HG02798 (cell line): ENCODE data around the gene ARMH1.
"Not testable (repeated sequence)": the region's sequence is repeated elsewhere in the genome, so short reads cannot be mapped to it uniquely, and the experiment has no call there.

ENCODE experiments used
- ATAC-seq: cut with Tn5 transposase; IDR thresholded peaks from one replicate; pipeline ENCODE4 v1.9.1; 2021; ENCODE audit warnings: mild to moderate bottlenecking; ENCODE audit not compliant: unreplicated experiment, poor library complexity

Gene ARMH1

GRCh38 chr1:44689447-44689765, 14.9 kb downstream of the ARMH1 start:
- ATAC-seq: no peak

GRCh38 chr1:44693159-44693558, 18.6 kb downstream of the ARMH1 start:
- ATAC-seq: no peak

DNA sequence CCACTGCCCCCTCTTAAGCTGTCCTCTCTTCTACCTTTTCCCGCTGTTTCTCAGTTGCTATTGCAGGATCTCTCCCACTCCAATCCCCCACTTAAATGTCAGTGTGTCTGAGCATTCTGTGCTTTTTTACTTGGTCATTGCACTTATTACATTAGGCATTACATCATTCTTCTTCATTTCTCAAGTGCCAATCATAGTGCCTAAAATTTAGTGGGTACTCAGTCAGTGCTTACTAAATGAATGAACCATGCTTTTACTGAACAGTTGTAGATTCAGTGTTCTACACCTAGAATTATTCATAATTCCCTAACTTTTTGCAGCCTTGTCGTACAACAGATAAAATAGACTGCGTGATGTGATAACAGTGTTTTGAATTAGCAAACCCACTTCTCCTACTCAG, 19.4 kb downstream of the ARMH1 start:
- ATAC-seq: no peak

- ATAC-seq: peak; percentile 76
These were observed 20.5 kb downstream of the ARMH1 start for GRCh38 chr1:44694863-44695478.

DNA sequence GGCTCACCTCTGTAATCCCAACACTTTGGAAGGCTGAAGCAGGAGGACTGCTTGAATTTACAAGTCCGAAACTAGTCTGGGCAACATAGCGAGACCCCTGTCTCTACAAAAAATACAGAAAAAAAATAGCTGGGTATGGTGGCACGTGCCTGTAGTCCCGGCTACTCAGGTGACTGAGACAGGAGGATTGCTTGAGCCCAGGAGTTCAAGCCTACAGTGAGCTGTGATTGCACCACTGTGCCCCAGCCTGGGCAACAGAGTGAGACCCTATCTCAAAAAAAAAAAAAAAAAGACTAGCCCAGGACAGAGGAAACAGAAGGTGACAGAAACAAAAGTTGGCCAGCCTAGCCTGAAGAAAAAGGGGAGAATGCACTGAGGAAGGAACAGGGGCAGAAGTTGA, 21.2 kb downstream of the ARMH1 start:
- ATAC-seq: no peak

DNA sequence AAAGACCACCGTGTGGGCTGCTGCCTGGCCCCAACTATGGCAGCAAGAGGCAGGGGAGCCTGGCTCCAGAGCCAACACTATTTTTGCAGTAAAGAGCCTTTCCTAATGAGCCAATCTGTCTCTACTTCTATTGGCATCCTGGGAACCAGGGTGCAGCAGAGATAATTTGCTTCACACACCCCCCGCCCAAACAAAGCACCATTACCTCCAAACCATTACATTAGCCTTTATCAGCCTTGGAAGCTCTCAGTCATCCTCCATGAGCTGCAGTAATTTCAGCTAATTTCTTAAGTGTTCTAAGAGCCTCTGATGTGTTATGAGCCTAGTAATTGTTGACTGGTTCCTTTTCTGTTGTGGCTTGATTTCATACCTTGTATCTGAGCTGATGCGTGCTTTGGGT, 21.6 kb downstream of the ARMH1 start:
- ATAC-seq: no peak

DNA sequence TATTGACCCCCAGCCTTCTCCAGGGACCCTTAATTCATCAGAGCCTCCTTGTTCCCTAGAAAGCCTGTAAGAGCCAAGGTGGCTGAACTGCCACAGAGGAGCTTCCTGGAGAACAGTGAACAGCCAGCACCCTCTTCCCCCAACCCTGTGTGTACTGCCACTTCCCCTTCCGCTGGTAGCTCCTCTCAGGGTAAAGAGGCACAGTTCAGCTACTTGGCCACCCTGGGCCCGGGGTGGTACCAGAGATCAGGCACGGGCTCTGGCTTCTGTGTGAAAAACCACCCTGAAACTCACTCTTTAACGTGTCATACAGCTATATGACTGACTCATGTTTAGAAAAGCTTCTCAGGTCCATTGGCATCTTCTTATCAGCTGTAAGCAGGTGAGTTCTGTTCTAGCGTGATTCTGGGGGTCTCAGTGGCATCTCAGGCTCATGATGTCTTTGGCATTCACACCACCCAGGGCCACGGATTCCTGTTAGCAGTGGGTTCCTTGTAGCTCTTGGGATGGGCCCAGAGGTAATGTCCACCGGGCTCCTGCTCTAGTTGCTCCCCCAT, 22.4 kb downstream of the ARMH1 start:
- ATAC-seq: peak; percentile 50

GRCh38 chr1:44698138-44698537, 23.6 kb downstream of the ARMH1 start:
- no peak for ATAC-seq

GRCh38 chr1:44699375-44699774, 24.9 kb downstream of the ARMH1 start:
- ATAC-seq: not testable (repeated sequence)

DNA sequence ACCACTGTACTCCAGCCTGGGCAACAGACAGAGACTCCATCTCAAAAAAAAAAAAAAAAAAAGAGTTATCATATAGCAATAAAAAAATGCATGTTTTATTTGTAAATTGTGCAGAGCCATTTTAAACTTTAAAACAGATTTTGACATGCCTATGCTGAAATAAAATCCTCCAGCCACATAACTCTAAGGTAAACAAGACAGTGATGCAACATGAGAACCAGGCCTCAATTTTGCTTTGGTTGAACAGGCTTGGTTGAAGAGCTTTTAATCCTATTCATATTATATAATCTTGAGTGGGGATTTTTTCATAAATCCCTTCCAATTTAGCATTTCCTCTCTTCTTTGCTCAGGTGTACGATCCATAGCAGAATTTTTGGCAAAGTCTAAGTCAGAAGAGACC, 26.1 kb downstream of the ARMH1 start:
- no peak for ATAC-seq

DNA sequence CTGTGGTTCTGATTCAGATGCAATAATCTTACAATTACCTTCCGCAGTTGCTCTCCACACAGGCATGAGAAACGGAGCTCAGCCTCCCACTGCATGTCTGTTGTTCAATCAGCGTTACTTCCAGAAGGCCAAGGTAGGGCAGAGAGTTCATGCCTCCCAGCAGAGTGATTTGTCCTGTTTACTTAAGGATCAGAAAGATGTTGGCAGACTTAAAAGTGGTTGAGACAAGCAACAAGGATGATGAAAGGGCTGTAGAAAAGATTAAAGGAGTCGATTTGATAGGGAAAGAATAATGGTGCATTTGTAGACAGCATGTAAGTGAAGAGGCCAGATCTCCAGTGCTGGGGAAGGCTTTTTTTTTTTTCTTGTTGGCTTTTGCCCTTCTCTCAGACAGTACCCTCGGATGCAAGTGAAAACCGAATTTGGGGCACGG, 26.6 kb downstream of the ARMH1 start:
- no peak for ATAC-seq

DNA sequence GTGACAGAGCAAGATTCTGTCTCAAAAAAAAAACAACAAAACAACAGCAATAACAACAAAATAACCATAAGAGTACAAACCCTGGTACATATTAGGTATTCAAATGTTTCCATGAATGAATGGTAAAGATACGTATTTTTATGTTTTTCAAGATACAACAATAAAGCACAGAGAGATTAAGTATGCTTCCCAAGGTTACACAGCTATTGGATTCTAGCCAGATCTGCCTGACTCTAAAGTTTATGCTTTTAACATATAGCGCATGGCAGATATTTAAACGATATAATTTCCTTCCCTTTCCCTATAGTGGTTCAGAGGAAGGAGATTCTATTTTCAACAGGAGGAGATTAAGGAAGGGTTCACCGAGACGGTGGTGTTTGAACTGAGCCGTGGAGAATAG, 31.0 kb downstream of the ARMH1 start:
- ATAC-seq: no peak

DNA sequence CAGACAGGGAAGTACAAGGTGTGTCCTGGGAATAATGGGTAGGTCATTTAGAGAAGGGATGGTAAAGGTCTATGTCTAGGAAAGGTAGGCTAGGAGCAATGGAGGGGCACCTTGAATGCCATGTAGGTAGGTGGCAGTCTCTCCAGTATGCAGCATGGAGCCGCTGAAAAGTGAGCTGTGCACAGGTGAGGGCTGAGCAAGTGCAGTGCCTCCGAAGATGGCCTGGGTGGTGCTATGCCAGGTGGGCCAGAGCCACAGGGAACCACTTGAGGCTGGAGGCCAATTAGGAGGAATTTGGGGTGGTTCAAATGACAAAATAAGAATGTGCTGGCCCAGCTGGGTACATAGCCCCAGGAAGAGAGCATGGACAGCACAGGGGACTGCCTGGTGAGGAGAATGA, 31.4 kb downstream of the ARMH1 start:
- ATAC-seq: no peak

- no peak for ATAC-seq
These were observed 32.8 kb downstream of the ARMH1 start for GRCh38 chr1:44707112-44707881.

GRCh38 chr1:44707959-44708831, 33.7 kb downstream of the ARMH1 start:
- ATAC-seq: no peak

DNA sequence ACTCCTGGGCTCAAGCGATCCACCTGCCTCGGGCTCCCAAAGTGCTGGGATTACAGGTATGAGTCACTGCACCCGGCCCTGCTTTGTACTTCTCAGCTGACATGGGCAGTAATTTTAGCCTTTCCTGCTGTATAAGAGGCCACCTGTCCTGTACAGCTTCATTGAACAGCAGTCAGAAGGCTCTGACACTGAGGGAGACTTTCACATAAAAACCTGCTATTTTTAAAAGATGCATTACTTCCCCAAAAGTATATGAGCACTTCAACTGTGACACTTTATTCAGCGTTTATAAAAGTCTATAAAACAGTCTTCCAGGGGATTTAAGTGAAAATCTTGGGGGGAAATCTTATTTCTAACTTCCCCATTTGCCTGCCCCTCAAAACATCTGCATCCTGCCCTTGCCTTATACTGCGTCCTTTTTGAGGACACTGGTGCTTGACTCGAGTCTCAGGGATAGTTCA, 38.8 kb downstream of the ARMH1 start:
- ATAC-seq: no peak

DNA sequence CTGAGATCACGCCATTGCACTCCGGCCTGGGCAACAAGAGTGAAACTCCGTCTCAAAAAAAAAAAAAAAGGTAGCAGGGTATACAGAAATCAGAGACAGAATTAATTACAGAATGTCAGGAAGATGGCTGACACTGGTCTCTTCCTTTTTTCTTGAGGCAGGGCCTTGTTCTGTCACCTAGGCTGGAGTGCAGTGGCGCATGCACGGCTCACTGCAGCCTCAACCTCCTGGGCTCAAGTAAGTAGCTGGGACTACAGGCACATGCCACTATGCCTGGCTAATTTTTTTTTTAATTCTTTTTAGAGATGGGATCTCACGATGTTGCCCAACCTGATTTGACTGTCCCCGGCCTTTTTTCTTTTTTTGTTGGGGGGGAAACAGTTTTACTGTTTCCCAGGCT, 40.0 kb downstream of the ARMH1 start:
- no peak for ATAC-seq

- peak; percentile 66 for ATAC-seq
These were observed 40.5 kb downstream of the ARMH1 start for GRCh38 chr1:44714944-44715571.

DNA sequence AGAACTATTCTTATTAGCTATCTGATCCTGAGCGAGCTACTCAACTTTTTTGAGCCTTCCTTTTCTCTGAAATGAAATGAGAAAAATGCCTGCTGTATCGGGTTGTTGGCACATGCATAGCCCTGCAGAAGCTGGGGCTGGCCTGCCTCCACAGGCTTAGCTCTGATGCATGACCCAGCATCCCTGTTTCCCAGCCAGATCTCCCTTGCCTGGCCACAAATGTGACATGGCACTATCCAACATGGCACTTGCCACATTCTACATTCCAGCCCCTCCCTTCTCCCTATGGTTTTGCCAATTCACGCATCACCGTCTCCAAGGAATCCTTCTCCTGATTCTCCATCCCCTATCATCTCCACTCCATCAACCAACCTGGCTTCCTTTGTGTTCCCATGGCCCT, 42.6 kb downstream of the ARMH1 start:
- no peak for ATAC-seq

GRCh38 chr1:44717653-44718052, 43.1 kb downstream of the ARMH1 start:
- no peak for ATAC-seq
